ENCODE data around the gene ATP11A. TPM values are rescaled to one million over a fixed set of nuclear protein-coding genes. Genes with fewer than 3 reads are reported as not detected.

ATP11A gene
- total and polyA plus RNA-seq, 2 experiments from 2014 or later = 28.7 to 30.8 TPM

GRCh38 chr13:112902101-112902651, 212.3 kb downstream of the ATP11A start:
- H3K4me1 ChIP-seq (ENCODE audit: insufficient read depth) = peaks cover 9% of the 10 kb centered on the region
- 79% methylated on average over 14 of the region's 14 CpGs for WGBS (ENCODE audit: low lambda C conversion rate, missing lambda C conversion rate)
- no peaks in the 10 kb centered on the region for H3K79me2 ChIP-seq
- no peaks in the 10 kb centered on the region for H3K27me3 ChIP-seq
- TF ChIP-seq EZH2phosphoT487 (IDR thresholded peaks at IDR 0.05; ENCODE audit: low read depth, severe bottlenecking, unreplicated experiment) (no peak), CTCF (IDR thresholded peaks at IDR 0.05; ENCODE audit: poor library complexity) (no peak), EZH2 (IDR thresholded peaks at IDR 0.05; ENCODE audit: borderline replicate concordance) (no peak)
- H3K9me2 ChIP-seq (replicated peaks; ENCODE audit: insufficient read depth) = no peaks in the 10 kb centered on the region
- H3K36me3 ChIP-seq (replicated peaks; ENCODE audit: insufficient read depth, low read depth) = no peaks in the 10 kb centered on the region
- H3K4me3 ChIP-seq = no peak overlapping the region
- H3K9me3 ChIP-seq (ENCODE audit: low read depth) = no peaks in the 10 kb centered on the region
- no peak overlapping the region for H3K4me2 ChIP-seq
- DNase-seq (ENCODE audit: low spot score) = no peak
- H3K27ac ChIP-seq = peak overlapping the region; percentile 31
- H4K20me1 ChIP-seq (ENCODE audit: insufficient read depth, poor library complexity, severe bottlenecking) = no peaks in the 10 kb centered on the region
- no peak overlapping the region for H2AFZ ChIP-seq

- WGBS (ENCODE audit: low lambda C conversion rate, missing lambda C conversion rate) = 71% methylated on average over 2 of the region's 2 CpGs
- peak overlapping the region; percentile 31 for H3K27ac ChIP-seq
- no peaks in the 10 kb centered on the region for H4K20me1 ChIP-seq (ENCODE audit: insufficient read depth, poor library complexity, severe bottlenecking)
- no peak overlapping the region for H3K4me2 ChIP-seq
- no peak overlapping the region for H3K4me3 ChIP-seq
- no peaks in the 10 kb centered on the region for H3K36me3 ChIP-seq (replicated peaks; ENCODE audit: insufficient read depth, low read depth)
- no peaks in the 10 kb centered on the region for H3K79me2 ChIP-seq
- no peak for TF ChIP-seq CTCF (IDR thresholded peaks at IDR 0.05; ENCODE audit: poor library complexity)
- TF ChIP-seq EZH2phosphoT487 (IDR thresholded peaks at IDR 0.05; ENCODE audit: low read depth, severe bottlenecking, unreplicated experiment) = no peak
- no peak for TF ChIP-seq EZH2 (IDR thresholded peaks at IDR 0.05; ENCODE audit: borderline replicate concordance)
- H3K9me2 ChIP-seq (replicated peaks; ENCODE audit: insufficient read depth) = no peaks in the 10 kb centered on the region
- H3K4me1 ChIP-seq (ENCODE audit: insufficient read depth) = peaks cover 9% of the 10 kb centered on the region
- H3K27me3 ChIP-seq = no peaks in the 10 kb centered on the region
- H2AFZ ChIP-seq = no peak overlapping the region
- DNase-seq (ENCODE audit: low spot score) = no peak
- H3K9me3 ChIP-seq (ENCODE audit: low read depth) = no peaks in the 10 kb centered on the region
These were observed 212.8 kb downstream of the ATP11A start for GRCh38 chr13:112902669-112903068.

GRCh38 chr13:112903071-112903577, 213.3 kb downstream of the ATP11A start:
- H3K4me2 ChIP-seq = no peak overlapping the region
- TF ChIP-seq EZH2phosphoT487 (IDR thresholded peaks at IDR 0.05; ENCODE audit: low read depth, severe bottlenecking, unreplicated experiment) (no peak), EZH2 (IDR thresholded peaks at IDR 0.05; ENCODE audit: borderline replicate concordance) (no peak), CTCF (IDR thresholded peaks at IDR 0.05; ENCODE audit: poor library complexity) (no peak)
- no peaks in the 10 kb centered on the region for H3K36me3 ChIP-seq (replicated peaks; ENCODE audit: insufficient read depth, low read depth)
- H3K9me2 ChIP-seq (replicated peaks; ENCODE audit: insufficient read depth) = no peaks in the 10 kb centered on the region
- H3K79me2 ChIP-seq = no peaks in the 10 kb centered on the region
- H3K27me3 ChIP-seq = no peaks in the 10 kb centered on the region
- 87% methylated on average over 8 of the region's 8 CpGs for WGBS (ENCODE audit: low lambda C conversion rate, missing lambda C conversion rate)
- H3K9me3 ChIP-seq (ENCODE audit: low read depth) = no peaks in the 10 kb centered on the region
- no peak overlapping the region for H2AFZ ChIP-seq
- no peak overlapping the region for H3K4me3 ChIP-seq
- peaks cover 9% of the 10 kb centered on the region for H3K4me1 ChIP-seq (ENCODE audit: insufficient read depth)
- no peak overlapping the region for H3K27ac ChIP-seq
- no peaks in the 10 kb centered on the region for H4K20me1 ChIP-seq (ENCODE audit: insufficient read depth, poor library complexity, severe bottlenecking)
- DNase-seq (ENCODE audit: low spot score) = no peak
